Lower lobe of right lung (tissue), 2 donors: ENCODE data around the gene GRK4. TPM values are rescaled to one million over a fixed set of nuclear protein-coding genes. Genes with fewer than 3 reads are reported as not detected.

Experiments used
- ATAC-seq, 2 donors: fragments of 200-7000 bp; cut with Tn5 transposase; one replicate each; pipeline ENCODE4 v1.9.1; 2020 to 2022; ENCODE audit warnings: mild to moderate bottlenecking in 2 of 2, moderate library complexity in 2 of 2
- DNase-seq: peaks from one replicate; pipeline ENCODE4 v3.0.0-alpha.2; 2020
- H3K27ac ChIP-seq: fragments of 200-600 bp; one replicate; pipeline ENCODE4 v1.8.0; 2022
- H3K27me3 ChIP-seq: fragments of 200-600 bp; one replicate; pipeline ENCODE4 v1.8.0; 2022; ENCODE audit warnings: low read depth
- H3K36me3 ChIP-seq: fragments of 200-600 bp; one replicate; pipeline ENCODE4 v1.8.0; 2022; ENCODE audit warnings: mild to moderate bottlenecking
- H3K4me1 ChIP-seq: fragments of 200-600 bp; one replicate; pipeline ENCODE4 v1.8.0; 2022
- H3K4me3 ChIP-seq: fragments of 200-600 bp; one replicate; pipeline ENCODE4 v1.8.0; 2022; ENCODE audit warnings: mild to moderate bottlenecking
- H3K9me3 ChIP-seq: fragments of 200-600 bp; one replicate; pipeline ENCODE4 v1.8.0; 2022
- CTCF ChIP-seq: fragments of 200-600 bp; IDR thresholded peaks from one replicate; pipeline ENCODE4 v1.8.0; 2022; ENCODE audit warnings: antibody characterized with exemption, mild to moderate bottlenecking
- intact Hi-C: fragments of 100-400 bp; cut with DNase I; formaldehyde crosslinking; loops from one replicate; pipeline ENCODE4 v1.11.0; 2022
- total RNA-seq: library from RNA; stranded (reverse); fragmentation: NEBNext Ultra II Directional; extraction: Animal tissue kit (Norgen Biotek cat#: 25700); gene quantifications from one replicate; pipeline ENCODE4 v1.2.1, GENCODE V29; 2021
- donor health status: DM: no; HTN: yes; CAD: no; lungs with severe emphysema.

GRK4 gene
- total RNA-seq, 1 donor from 2014 or later: 7.1 TPM

- Histone ChIP-seq H3K9me3 (no peaks in the 10 kb centered on the region), H3K4me3 (no peak overlapping the region), H3K36me3 (peaks cover 75% of the 10 kb centered on the region), H3K27me3 (no peaks in the 10 kb centered on the region), H3K27ac (no peak overlapping the region), H3K4me1 (peaks cover 26% of the 10 kb centered on the region)
- no peak for TF ChIP-seq CTCF
- intact Hi-C loops: no loop called here
- no peak for ATAC-seq
- DNase-seq: no peak
Measured at GRCh38 chr4:2938906-2939305, 24.5 kb upstream of the GRK4 start.

- DNase-seq: no peak
- intact Hi-C loops: no loop called here
- Histone ChIP-seq H3K9me3 (no peaks in the 10 kb centered on the region), H3K27me3 (no peaks in the 10 kb centered on the region), H3K4me3 (no peak overlapping the region), H3K36me3 (peaks cover 82% of the 10 kb centered on the region), H3K4me1 (peaks cover 26% of the 10 kb centered on the region), H3K27ac (no peak overlapping the region)
- no peak for TF ChIP-seq CTCF
- no peak for ATAC-seq
Measured at GRCh38 chr4:2939383-2940243, 23.8 kb upstream of the GRK4 start.

- H3K4me3 ChIP-seq: no peak overlapping the region
- intact Hi-C loops: no loop called here
- ATAC-seq (no peak), DNase-seq (no peak)
- no peak overlapping the region for H3K27ac ChIP-seq
- peaks cover 20% of the 10 kb centered on the region for H3K4me1 ChIP-seq
- peaks cover 90% of the 10 kb centered on the region for H3K36me3 ChIP-seq
- no peak for TF ChIP-seq CTCF
- H3K27me3 ChIP-seq: no peaks in the 10 kb centered on the region
- no peaks in the 10 kb centered on the region for H3K9me3 ChIP-seq
Measured at GRCh38 chr4:2940267-2941137, 22.9 kb upstream of the GRK4 start.

- Histone ChIP-seq H3K9me3 (no peaks in the 10 kb centered on the region), H3K4me1 (peaks cover 11% of the 10 kb centered on the region), H3K27me3 (no peaks in the 10 kb centered on the region), H3K4me3 (no peak overlapping the region), H3K36me3 (peaks cover 97% of the 10 kb centered on the region), H3K27ac (peak overlapping the region; percentile 18)
- TF ChIP-seq CTCF: no peak
- no peak for DNase-seq
- no peak for ATAC-seq
- intact Hi-C loops: no loop called here
Measured at GRCh38 chr4:2941138-2942036, 22.0 kb upstream of the GRK4 start.

GRCh38 chr4:2942037-2942531 lies 21.3 kb upstream of the GRK4 start:
- Histone ChIP-seq H3K4me3 (no peak overlapping the region), H3K9me3 (no peaks in the 10 kb centered on the region), H3K27ac (peak overlapping the region; percentile 18), H3K4me1 (peaks cover 4% of the 10 kb centered on the region), H3K27me3 (no peaks in the 10 kb centered on the region), H3K36me3 (peaks cover 98% of the 10 kb centered on the region)
- intact Hi-C loops: no loop called here
- no peak for ATAC-seq
- no peak for DNase-seq
- no peak for TF ChIP-seq CTCF
